Embryonic facial prominence (tissue), 1 donor: Measurements from ENCODE around the gene EEFSEC.

Experiments used
- DNase-seq: peaks from one replicate; pipeline ENCODE4 v3.0.0-alpha.2; 2016; ENCODE audit errors: extremely low spot score

EEFSEC gene

DNA sequence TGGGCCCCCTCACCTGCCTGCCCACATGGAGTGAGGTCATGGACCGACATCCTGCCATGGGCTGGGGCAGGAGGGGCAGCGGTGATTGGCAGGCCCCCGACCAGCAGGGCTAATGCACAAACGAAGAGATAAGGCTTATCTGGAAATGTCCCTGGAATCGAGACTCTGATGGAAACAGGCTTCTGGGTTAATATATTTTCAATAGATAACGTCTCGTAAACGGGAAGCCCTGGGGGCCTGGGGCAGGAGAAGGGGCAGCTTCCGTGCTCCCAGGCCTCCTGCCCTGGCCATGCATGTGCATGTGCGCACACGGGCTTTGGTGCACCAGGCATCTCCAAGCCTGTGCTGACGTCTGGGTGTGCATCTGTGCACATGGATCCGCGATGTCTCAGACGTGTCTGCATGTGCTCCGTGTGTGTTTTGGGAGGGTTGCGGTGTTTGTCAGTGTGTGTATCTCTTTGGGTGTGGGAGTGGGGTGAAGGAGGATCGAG lies 258.3 kb downstream of the EEFSEC start:
- DNase-seq = no peak

GRCh38 chr3:128412180-128413002 lies 259.1 kb downstream of the EEFSEC start:
- DNase-seq = no peak

DNA sequence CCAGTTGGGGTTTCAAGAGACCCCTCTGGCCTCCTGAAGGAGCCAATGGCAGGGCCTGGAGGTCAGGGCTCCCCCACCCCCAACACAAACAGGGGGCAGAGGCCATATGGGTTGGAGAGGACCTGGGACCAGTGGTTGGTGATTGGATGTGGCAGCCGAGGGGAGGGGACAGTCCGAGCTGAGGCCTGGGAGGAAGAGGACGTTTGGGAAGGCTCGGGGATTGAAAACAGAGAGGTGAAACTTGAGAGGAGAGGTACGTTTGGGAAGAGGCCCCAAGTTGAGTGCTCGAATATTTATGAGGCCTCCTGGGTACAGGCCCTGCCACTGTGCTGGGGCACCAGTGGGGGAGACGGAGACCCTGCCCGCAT lies 259.7 kb downstream of the EEFSEC start:
- no peak for DNase-seq

DNA sequence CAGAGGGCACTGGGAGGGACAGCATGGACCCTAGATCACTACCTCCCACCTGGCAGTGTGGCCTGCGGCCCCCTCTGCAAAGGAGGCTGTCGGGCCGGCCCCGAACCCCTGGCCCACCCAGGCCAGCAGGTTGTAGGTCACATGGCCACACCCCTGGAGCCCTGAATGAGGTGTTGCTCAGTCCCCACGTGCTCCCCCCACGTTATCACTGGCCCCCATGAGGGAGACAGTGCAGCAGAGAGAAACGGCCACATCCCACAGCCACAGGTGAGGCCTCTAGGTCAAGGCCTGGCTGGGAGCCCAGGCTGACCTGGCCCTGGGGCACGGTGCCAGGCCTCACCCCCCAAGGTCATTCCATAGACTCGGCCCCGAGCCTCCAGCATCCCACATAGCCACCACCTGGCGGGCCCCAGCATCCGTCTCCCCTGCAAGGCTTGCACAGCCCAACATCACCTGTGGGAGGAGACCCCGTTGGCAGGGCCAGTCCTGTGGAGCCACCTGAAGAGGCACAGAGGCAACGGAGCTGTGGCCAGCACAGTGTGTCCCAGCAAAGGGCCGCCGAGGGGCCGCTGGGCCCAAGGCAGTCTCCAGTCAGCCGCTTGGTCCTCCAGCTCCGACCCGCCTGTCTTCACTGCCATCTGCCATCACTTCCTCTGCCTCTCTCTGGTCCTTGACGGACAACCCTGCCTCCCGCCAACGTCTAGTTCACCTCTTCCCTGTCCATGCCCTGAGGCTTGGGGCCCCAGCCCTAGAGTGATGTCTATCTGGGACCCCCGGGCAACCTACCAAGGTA lies 260.3 kb downstream of the EEFSEC start:
- no peak for DNase-seq

DNA sequence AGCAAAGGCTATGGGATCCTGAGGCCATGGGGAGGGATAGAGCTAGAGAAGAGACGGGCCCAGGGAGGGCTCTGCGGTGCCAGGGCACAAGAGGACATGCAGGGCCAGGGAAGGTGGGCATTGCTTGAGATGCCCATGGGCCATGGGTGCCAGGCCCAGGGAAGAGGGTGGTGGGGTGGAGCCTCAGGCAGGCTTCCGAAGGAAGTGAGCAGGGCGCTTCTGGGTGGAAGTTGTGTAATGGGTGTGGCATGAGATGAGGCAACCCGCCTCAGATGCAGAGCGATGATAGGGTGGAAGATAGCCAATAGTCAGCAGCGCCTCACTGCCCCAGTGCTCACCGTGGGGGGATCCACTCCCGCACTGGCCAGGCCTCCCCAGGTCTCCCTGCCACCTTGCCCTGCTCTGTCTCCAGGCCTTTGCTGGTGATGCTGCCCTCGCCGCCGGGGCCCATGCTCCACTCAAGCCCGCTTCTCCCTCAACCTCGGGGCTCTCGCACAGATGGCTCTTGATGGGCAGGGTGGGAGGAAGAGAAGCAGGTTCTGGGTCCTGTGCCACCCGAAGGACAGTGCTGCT lies 262.0 kb downstream of the EEFSEC start:
- no peak for DNase-seq

- no peak for DNase-seq
These were observed 262.7 kb downstream of the EEFSEC start for GRCh38 chr3:128415773-128416577.

GRCh38 chr3:128416578-128417211 lies 263.4 kb downstream of the EEFSEC start:
- no peak for DNase-seq

GRCh38 chr3:128418900-128419299 lies 265.6 kb downstream of the EEFSEC start:
- DNase-seq = no peak

DNA sequence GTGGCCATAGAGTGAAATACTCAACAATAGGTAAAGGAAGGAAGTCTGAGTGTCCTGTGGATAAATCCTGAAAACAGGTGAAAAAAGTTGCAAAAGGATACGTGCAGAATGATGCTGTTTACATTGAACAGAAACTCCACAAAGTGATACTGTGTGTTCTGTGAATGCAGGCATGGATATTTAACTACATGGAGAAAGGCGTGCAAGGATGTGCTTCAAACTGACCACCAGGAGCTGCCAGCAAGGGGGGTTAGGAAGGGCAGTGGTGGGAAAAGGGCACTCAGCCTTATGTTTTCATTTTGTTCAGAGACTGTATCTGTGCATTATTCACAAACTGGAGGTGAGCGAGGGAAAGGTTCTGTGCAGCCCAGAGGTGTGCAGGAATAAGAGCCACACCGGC lies 266.0 kb downstream of the EEFSEC start:
- DNase-seq = no peak

- no peak for DNase-seq
These were observed 267.0 kb downstream of the EEFSEC start for GRCh38 chr3:128420289-128420688.

GRCh38 chr3:128420720-128421438 lies 267.6 kb downstream of the EEFSEC start:
- no peak for DNase-seq

DNA sequence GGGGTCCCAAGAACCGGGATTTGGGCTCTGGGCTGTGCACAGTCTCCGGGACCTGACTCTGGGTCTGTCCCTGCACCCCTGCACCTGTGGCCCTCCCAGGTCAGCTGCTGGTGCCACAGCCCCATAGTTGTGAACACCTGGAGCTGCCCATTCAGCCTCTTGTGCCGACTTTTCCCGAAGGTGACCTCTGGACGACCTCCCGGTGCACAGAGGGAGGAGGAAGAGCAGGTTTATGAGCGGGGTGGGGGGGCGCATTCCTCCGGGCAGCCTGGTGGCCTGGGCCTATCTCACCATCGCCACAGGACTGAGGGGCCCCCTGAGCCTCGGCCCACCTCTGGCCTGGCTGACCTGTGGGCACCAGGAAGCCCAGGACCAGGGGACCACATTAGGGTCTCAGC lies 268.2 kb downstream of the EEFSEC start:
- DNase-seq = no peak

- DNase-seq = no peak
These were observed 268.7 kb downstream of the EEFSEC start for GRCh38 chr3:128421966-128422365.

- DNase-seq = no peak
These were observed 269.7 kb downstream of the EEFSEC start for GRCh38 chr3:128422762-128423524.

GRCh38 chr3:128423525-128424147 lies 270.4 kb downstream of the EEFSEC start:
- no peak for DNase-seq

DNA sequence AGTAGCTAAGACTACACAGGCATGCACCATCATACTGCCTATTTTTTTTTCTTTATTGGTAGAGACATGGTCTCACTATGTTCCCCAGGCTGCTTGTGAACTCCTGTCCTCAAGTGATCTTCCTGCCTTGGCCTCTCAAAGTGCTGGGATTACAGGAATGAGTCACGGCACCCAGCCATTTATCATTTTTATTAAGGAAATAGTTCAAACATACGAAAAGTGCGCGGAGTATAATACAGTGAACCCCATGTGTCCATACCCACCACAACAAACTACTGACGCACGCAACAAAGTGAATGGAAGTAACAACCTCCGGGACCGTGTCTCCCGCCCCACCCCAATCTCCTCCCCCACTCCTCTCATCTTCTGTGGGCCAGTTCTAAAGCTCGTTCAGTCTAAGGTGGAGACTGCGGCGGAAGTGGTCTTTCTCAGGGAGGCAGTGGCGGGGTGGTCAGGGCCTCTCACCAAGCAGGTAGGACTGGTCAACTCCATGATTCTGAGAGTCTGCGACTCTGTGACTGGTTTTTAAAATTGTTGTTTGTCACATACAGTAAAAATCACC lies 271.3 kb downstream of the EEFSEC start:
- DNase-seq = no peak

- DNase-seq = no peak
These were observed 272.0 kb downstream of the EEFSEC start for GRCh38 chr3:128425142-128425845.

- DNase-seq = no peak
These were observed 272.5 kb downstream of the EEFSEC start for GRCh38 chr3:128425846-128426127.
